ENCODE results near the gene ADCY2. TPM values are rescaled to one million over a fixed set of nuclear protein-coding genes. Genes with fewer than 3 reads are reported as not detected.

The ADCY2 gene
- total RNA-seq, 1 experiment from 2014 or later: not detected

DNA sequence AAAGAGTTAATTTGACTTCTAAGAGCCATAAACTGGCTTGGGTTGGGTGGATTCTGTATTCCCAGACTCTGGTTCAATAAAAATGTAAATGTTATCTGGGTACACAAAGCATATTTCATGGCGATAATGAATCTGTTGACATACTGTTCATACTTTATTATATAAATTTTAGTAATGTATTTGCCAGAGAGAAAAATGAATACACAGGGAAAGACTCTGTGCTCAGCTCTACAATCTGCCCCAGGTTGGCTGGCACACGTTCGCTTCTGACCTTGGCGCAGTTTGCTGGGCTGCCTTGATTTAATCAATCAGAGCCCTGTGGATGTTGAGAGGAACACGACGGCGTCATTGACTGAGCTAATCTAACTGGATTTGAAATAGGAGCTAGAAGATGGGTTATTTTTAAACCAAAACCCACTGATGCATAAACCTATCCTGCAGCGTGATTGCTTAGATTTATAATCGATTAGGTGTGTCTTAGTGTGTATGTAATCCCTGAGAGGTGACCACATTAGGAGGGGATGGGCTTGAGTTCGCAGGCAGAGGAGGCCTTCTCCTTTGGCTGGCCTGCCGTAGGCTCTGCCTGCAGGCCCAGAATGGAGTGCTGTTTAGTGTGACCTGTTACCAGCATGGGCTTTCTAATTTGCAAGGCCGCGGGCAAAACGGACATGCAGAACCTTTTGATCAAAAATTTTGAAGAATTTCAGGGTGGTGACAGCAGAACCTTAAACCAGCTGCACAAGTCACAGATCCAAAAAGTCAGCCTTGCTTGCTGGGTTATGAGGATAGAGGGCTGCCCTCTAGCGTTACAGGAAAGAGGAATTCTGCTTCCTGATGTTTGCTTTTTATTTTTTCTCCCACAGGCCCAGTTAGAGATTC, 3.9 kb upstream of the ADCY2 start:
- no peaks in the 10 kb centered on the region for H3K4me1 Mint-ChIP-seq (ENCODE audit: insufficient read depth, unreplicated experiment)
- TF ChIP-seq, protein P1, sequence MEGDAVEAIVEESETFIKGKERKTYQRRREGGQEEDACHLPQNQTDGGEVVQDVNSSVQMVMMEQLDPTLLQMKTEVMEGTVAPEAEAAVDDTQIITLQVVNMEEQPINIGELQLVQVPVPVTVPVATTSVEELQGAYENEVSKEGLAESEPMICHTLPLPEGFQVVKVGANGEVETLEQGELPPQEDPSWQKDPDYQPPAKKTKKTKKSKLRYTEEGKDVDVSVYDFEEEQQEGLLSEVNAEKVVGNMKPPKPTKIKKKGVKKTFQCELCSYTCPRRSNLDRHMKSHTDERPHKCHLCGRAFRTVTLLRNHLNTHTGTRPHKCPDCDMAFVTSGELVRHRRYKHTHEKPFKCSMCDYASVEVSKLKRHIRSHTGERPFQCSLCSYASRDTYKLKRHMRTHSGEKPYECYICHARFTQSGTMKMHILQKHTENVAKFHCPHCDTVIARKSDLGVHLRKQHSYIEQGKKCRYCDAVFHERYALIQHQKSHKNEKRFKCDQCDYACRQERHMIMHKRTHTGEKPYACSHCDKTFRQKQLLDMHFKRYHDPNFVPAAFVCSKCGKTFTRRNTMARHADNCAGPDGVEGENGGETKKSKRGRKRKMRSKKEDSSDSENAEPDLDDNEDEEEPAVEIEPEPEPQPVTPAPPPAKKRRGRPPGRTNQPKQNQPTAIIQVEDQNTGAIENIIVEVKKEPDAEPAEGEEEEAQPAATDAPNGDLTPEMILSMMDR (IDR thresholded peaks at IDR 0.05; ENCODE audit: unreplicated experiment): peak; percentile 26
- intact Hi-C loops (cut with micrococcal nuclease): loop anchor here (1.0 to 2.0 kb wide), 3 partner anchors 131 to 625 kb away; no protein-coding TSS in a partner anchor
- no peaks in the 10 kb centered on the region for H3K36me3 Mint-ChIP-seq (ENCODE audit: insufficient read depth, unreplicated experiment)
- no peak overlapping the region for H3K4me3 Mint-ChIP-seq (ENCODE audit: unreplicated experiment)
- no peak overlapping the region for H3K27ac Mint-ChIP-seq (ENCODE audit: low read depth, unreplicated experiment)
- CTCF ChIA-PET: interaction anchor here (0.6 to 1.8 kb wide), 9 partner anchors 8 to 627 kb away, joined by 3 to 5 read pairs (median 3); no protein-coding TSS in a partner anchor
- peak; percentile 5 for DNase-seq (ENCODE audit: unreplicated experiment)
- peaks cover 5% of the 10 kb centered on the region for H3K9me3 Mint-ChIP-seq (ENCODE audit: unreplicated experiment)
- BruUV-seq (replicated peaks): no TSS peak
- H3K27me3 Mint-ChIP-seq (ENCODE audit: insufficient read depth, unreplicated experiment): peaks cover 3% of the 10 kb centered on the region
- POLR2A ChIA-PET: no interaction called here

GRCh38 chr5:7392693-7393024, 3.3 kb upstream of the ADCY2 start:
- no peak overlapping the region for H3K4me3 Mint-ChIP-seq (ENCODE audit: unreplicated experiment)
- TF ChIP-seq, protein P1 (IDR thresholded peaks at IDR 0.05; ENCODE audit: unreplicated experiment): no peak
- H3K36me3 Mint-ChIP-seq (ENCODE audit: insufficient read depth, unreplicated experiment): no peaks in the 10 kb centered on the region
- ChIA-PET POLR2A (no interaction called here), CTCF (interaction anchor here (0.7 to 1.8 kb wide), 5 partner anchors 17 to 627 kb away, joined by 3 to 5 read pairs (median 4); no protein-coding TSS in a partner anchor)
- no peak for DNase-seq (ENCODE audit: unreplicated experiment)
- H3K27me3 Mint-ChIP-seq (ENCODE audit: insufficient read depth, unreplicated experiment): peaks cover 9% of the 10 kb centered on the region
- peaks cover 5% of the 10 kb centered on the region for H3K9me3 Mint-ChIP-seq (ENCODE audit: unreplicated experiment)
- intact Hi-C loops (cut with micrococcal nuclease): loop anchor here (1.0 to 2.0 kb wide), 3 partner anchors 131 to 626 kb away; no protein-coding TSS in a partner anchor
- no TSS peak for BruUV-seq (replicated peaks)
- H3K27ac Mint-ChIP-seq (ENCODE audit: low read depth, unreplicated experiment): no peak overlapping the region
- H3K4me1 Mint-ChIP-seq (ENCODE audit: insufficient read depth, unreplicated experiment): no peaks in the 10 kb centered on the region

DNA sequence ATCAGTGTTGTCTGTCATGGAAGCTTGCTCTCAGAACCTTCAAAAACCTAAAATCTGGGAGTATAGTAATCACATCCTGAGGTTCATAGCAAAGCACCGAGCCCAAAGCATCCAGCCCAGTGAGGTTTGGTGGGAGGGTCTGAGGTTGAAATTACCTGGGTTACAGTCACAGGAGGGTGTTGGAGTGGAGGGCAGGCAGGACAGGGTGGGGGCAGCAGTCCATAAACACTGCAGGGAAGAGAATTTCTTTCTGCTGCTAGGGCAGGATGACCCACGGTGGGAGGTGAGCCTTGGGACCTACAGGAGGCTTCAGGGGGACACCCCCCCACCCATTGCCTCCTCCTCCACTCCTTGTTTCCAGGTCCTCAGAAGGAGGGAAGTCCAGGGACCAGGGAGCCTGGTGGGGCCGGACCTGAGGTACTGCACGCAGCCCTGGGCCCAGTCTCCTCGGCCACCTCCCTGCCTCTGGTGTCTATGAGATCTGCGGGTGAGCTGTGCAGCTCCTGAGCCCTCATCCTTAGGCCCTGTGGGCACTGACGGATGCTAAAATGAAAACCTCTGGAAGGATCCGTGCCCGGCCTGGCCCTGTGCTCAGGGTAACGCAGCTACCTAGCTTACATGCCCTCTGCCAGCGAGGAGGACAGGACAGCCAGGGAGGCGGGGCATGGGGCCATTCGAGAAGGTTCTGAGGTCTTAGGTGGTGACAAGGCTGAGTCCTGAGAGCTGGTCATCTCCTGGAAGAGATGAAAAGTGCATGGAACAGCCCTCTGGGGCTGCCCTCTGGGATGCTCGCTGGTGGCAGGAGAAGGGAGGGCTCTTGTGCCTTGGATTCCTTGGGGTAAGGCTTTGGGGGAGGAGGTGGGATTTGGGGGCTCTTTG, 1.8 kb upstream of the ADCY2 start:
- Mint-ChIP-seq H3K4me1 (ENCODE audit: insufficient read depth, unreplicated experiment) (no peaks in the 10 kb centered on the region), H3K27me3 (ENCODE audit: insufficient read depth, unreplicated experiment) (peaks cover 22% of the 10 kb centered on the region), H3K27ac (ENCODE audit: low read depth, unreplicated experiment) (no peak overlapping the region), H3K9me3 (ENCODE audit: unreplicated experiment) (no peaks in the 10 kb centered on the region), H3K4me3 (ENCODE audit: unreplicated experiment) (no peak overlapping the region), H3K36me3 (ENCODE audit: insufficient read depth, unreplicated experiment) (no peaks in the 10 kb centered on the region)
- POLR2A ChIA-PET: no interaction called here
- DNase-seq (ENCODE audit: unreplicated experiment): no peak
- BruUV-seq (replicated peaks): no TSS peak
- TF ChIP-seq, protein P1 (IDR thresholded peaks at IDR 0.05; ENCODE audit: unreplicated experiment): no peak
- intact Hi-C loops (cut with micrococcal nuclease): loop anchor here (2.0 kb wide), 2 partner anchors 353 to 627 kb away; no protein-coding TSS in a partner anchor
- CTCF ChIA-PET: interaction anchor here (0.6 to 1.1 kb wide), 3 partner anchors 39 to 422 kb away, joined by 3 to 4 read pairs (median 3); no protein-coding TSS in a partner anchor

Data from MCF 10A (cell line).